DND-41 (cell line): ENCODE results near the gene PRRC2B.
"Not testable (repeated sequence)": the region's sequence is repeated elsewhere in the genome, so short reads cannot be mapped to it uniquely, and the experiment has no call there.

Experiments used
- ATAC-seq: fragments of 200-7000 bp; cut with Tn5 transposase; 3 replicates; pipeline ENCODE4 v1.9.1; 2021; ENCODE audit warnings: low read depth; ENCODE audit not compliant: insufficient read depth
- DNase-seq: peaks from one replicate; pipeline ENCODE4 v3.0.0-alpha.2; 2020
- H2AFZ ChIP-seq: 2 replicates; pipeline ENCODE4 v1.6.0; 2012; ENCODE audit warnings: low read depth, low read length
- H3K27ac ChIP-seq: 2 replicates; pipeline ENCODE4 v1.5.1; 2012; ENCODE audit warnings: low read length, inconsistent platforms
- H3K27me3 ChIP-seq: fragments of 200-600 bp; sonication (generic); 2 replicates; pipeline ENCODE4 v1.6.0; 2012; ENCODE audit warnings: low read length, mild to moderate bottlenecking, inconsistent platforms; ENCODE audit not compliant: insufficient read depth, poor library complexity
- H3K36me3 ChIP-seq: 2 replicates; pipeline ENCODE4 v1.5.1; 2012; ENCODE audit warnings: low read length, inconsistent platforms; ENCODE audit not compliant: insufficient read depth
- H3K4me1 ChIP-seq: 2 replicates; pipeline ENCODE4 v1.5.1; 2012; ENCODE audit warnings: mild to moderate bottlenecking, low read length; ENCODE audit not compliant: insufficient read depth
- H3K4me2 ChIP-seq: 2 replicates; pipeline ENCODE4 v1.6.0; 2012; ENCODE audit warnings: mild to moderate bottlenecking, moderate library complexity, low read length, inconsistent platforms; ENCODE audit not compliant: insufficient read depth
- H3K4me3 ChIP-seq, 2 experiments: fragments of 200-600 bp in 1 of 2; shearing (Covaris generic) in 1 of 2; 2 replicates each; pipeline ENCODE4 v1.5.1; 2012 to 2016; ENCODE audit warnings: inconsistent platforms in 2 of 2, low read length in 2 of 2, mild to moderate bottlenecking in 2 of 2, low read depth in 1 of 2, moderate library complexity in 1 of 2
- H3K79me2 ChIP-seq: 2 replicates; pipeline ENCODE4 v1.6.0; 2012; ENCODE audit warnings: low read length, inconsistent platforms; ENCODE audit not compliant: insufficient read depth
- H3K9ac ChIP-seq: 2 replicates; pipeline ENCODE4 v1.6.0; 2012; ENCODE audit warnings: low read depth, mild to moderate bottlenecking, inconsistent platforms, low read length, moderate library complexity
- H3K9me3 ChIP-seq: 2 replicates; pipeline ENCODE4 v1.5.1; 2012; ENCODE audit warnings: low read length, moderate library complexity, mild to moderate bottlenecking, inconsistent platforms; ENCODE audit not compliant: insufficient read depth, severe bottlenecking
- H4K20me1 ChIP-seq: 2 replicates; pipeline ENCODE4 v1.6.0; 2012; ENCODE audit warnings: low read length; ENCODE audit not compliant: insufficient read depth
- EZH2 ChIP-seq: IDR thresholded peaks from 3 replicates; pipeline ENCODE4 v1.6.1; 2012; ENCODE audit warnings: borderline replicate concordance, low read depth, mild to moderate bottlenecking, moderate library complexity, low read length, inconsistent platforms; ENCODE audit not compliant: severe bottlenecking
- TF ChIP-seq, protein P1 (sequence below): IDR thresholded peaks from 2 replicates; pipeline ENCODE4 v1.5.1; 2012; ENCODE audit warnings: borderline replicate concordance, low read length, moderate library complexity, mild to moderate bottlenecking; ENCODE audit not compliant: poor library complexity, severe bottlenecking; ENCODE audit errors: extremely low read depth

Gene PRRC2B

DNA sequence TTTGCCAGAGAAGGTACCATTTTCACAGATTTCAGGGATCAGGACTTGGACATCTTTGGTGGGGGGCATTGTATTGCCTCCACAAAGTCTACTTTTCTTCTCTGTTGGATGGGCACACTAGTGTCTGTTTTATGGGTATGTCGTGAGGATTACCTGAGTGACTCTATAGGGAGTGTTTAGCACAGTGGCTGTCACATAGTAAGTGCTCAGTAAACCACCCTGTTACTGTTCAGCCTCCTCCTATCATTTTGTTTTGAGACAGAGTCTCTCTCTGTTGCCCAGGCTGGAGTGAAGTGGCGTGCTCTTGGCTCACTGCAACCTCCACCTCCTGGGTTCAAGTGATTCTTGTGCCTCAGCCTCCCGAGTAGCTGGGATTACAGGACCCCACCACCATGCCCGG lies 2.4 kb upstream of the PRRC2B start:
- DNase-seq, result no peak
- peaks cover 5% of the 10 kb centered on the region for H3K36me3 ChIP-seq
- peaks cover 29% of the 10 kb centered on the region for H3K4me1 ChIP-seq
- H3K4me3 ChIP-seq, result no peak overlapping the region
- peaks cover 14% of the 10 kb centered on the region for H4K20me1 ChIP-seq
- no peak overlapping the region for H3K27ac ChIP-seq
- ATAC-seq, result no peak
- no peaks in the 10 kb centered on the region for H3K9me3 ChIP-seq
- no peak overlapping the region for H2AFZ ChIP-seq
- no peaks in the 10 kb centered on the region for H3K27me3 ChIP-seq
- no peak overlapping the region for H3K9ac ChIP-seq
- TF ChIP-seq, protein P1, sequence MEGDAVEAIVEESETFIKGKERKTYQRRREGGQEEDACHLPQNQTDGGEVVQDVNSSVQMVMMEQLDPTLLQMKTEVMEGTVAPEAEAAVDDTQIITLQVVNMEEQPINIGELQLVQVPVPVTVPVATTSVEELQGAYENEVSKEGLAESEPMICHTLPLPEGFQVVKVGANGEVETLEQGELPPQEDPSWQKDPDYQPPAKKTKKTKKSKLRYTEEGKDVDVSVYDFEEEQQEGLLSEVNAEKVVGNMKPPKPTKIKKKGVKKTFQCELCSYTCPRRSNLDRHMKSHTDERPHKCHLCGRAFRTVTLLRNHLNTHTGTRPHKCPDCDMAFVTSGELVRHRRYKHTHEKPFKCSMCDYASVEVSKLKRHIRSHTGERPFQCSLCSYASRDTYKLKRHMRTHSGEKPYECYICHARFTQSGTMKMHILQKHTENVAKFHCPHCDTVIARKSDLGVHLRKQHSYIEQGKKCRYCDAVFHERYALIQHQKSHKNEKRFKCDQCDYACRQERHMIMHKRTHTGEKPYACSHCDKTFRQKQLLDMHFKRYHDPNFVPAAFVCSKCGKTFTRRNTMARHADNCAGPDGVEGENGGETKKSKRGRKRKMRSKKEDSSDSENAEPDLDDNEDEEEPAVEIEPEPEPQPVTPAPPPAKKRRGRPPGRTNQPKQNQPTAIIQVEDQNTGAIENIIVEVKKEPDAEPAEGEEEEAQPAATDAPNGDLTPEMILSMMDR, result no peak
- TF ChIP-seq EZH2, result no peak
- peaks cover 24% of the 10 kb centered on the region for H3K79me2 ChIP-seq
- no peak overlapping the region for H3K4me2 ChIP-seq

DNA sequence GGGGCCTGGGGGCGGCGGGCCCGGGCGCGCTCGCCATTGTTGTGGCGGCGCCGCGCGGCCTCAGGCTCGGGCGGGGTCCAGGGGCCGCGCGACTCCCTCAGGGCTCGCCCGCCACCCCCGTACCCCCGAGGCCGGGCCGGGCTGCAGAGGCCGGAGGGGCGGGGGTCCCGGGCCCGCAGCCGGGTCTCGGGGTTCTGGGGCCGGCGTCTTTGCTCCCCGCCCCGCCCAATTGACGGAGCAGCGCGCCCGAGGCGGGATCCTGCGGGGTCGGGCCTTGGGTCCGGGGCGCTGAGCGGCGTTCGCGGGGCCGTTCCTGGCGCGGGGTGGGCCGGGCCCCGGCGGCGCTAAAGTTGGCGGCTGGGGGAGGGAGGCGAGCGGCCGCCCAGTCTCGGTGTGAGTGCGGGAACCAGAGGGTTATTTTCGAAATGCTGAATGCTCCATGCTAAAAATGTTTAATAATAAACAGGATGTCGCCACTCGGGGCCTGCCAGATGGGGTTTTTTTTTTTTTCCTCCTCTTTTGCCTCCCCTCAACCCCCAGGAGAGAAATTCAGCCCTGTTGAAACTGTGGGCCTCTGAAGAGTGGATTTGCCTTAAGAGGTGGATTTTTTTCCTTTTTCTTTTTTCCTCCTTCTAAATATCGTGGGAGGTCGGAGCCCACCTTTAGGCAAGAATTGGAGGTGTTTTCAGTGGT lies 724 bp downstream of the PRRC2B start:
- Histone ChIP-seq H3K9ac (peak overlapping the region; percentile 91), H3K36me3 (peaks cover 22% of the 10 kb centered on the region), H2AFZ (peak overlapping the region; percentile 44), H3K27ac (peak overlapping the region; percentile 82), H3K4me2 (peak overlapping the region; percentile 91), H3K79me2 (peaks cover 53% of the 10 kb centered on the region), H3K27me3 (no peaks in the 10 kb centered on the region), H3K9me3 (no peaks in the 10 kb centered on the region), H3K4me3 (peak overlapping the region; percentile 59 to 65; a peak in 3 of 4 replicates), H3K4me1 (peaks cover 50% of the 10 kb centered on the region), H4K20me1 (peaks cover 41% of the 10 kb centered on the region)
- no peak for TF ChIP-seq EZH2
- TF ChIP-seq, protein P1, result no peak
- DNase-seq (peak; percentile 57), ATAC-seq (peak; percentile 29)

DNA sequence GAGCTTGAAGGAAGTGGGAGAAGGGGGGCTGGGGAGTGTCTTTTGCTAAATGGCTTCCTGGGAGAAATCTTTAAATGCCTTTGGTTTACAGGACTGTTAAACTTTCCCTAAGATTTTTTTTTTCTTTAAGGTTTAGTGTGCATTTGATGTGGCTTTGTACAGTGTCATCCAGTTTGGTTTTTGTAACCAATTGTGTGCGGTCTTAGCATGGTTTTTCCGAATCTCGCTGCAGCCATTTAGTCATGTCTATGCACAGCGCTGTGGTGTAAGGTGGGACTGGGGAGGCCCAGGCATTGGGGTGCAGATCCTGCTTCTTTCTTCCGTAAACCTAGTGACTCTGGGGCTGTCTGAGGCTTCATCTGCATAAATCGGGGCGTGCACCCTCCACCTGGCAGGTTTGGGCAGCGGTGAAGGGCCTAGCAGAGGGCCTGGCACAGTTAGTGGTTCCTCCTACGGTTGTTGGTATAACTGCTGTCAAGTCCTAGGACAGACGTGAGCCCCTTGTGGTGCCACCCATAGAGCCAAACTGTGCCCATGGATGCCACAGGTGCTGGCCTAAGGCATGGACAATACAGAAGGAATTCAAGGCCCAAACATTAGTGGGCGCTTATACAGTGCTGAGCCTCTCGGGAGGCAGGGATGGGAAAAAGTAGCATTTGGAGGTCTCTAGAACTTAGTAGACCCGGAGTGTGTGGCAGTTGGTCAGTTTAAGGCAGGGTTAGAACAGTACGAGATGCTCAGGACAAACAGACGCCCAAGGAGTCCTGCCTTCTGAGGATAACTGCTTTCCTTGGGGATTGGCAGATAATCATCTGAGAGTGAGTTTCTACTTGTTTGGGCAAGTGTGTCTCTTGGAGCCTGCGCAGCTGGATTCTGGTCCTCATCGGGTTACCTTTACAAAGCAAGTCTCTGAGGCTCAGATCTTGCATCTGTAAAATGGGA lies 1.5 kb downstream of the PRRC2B start:
- Histone ChIP-seq H3K36me3 (peaks cover 23% of the 10 kb centered on the region), H3K27ac (peak overlapping the region; percentile 82), H3K4me3 (peak overlapping the region; percentile 59 to 65; a peak in 3 of 4 replicates), H3K27me3 (no peaks in the 10 kb centered on the region), H3K9ac (peak overlapping the region; percentile 91), H4K20me1 (peaks cover 49% of the 10 kb centered on the region), H3K4me2 (peak overlapping the region; percentile 91), H3K79me2 (peaks cover 61% of the 10 kb centered on the region), H2AFZ (no peak overlapping the region), H3K4me1 (peaks cover 57% of the 10 kb centered on the region), H3K9me3 (no peaks in the 10 kb centered on the region)
- ATAC-seq (peak; percentile 69), DNase-seq (peak; percentile 63)
- TF ChIP-seq, protein P1, result no peak
- no peak for TF ChIP-seq EZH2

DNA sequence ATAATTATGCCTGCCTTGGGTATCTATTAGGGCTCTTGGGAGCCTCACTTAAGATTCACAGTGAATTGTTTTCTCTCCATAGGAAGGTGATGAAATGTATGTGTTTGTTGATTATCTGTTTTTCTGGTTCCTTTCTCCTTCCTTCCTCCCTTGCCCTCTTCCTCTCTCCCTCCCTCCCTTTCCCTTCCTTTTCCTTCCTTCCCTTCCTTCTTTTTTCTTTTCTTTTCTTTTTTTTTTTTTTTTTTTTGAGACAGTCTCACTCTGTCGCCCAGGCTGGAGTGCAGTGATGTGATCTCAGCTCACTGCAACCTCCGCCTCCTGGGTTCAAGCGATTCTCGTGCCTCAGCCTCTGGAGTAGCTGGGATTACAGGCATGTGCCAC lies 2.2 kb downstream of the PRRC2B start:
- not testable (repeated sequence) for DNase-seq, ATAC-seq, H2AFZ ChIP-seq, H3K27me3 ChIP-seq, H3K9me3 ChIP-seq
- peak overlapping the region; percentile 91; the same call in 1 of the 2 replicates for H3K9ac ChIP-seq
- H3K27ac ChIP-seq, result peak overlapping the region; percentile 82; the same call in 1 of the 2 replicates
- H3K4me3 ChIP-seq, result peak overlapping the region in 1 of 2 experiments; percentile 65; a peak in 3 of 4 replicates
- H3K36me3 ChIP-seq, result peaks cover 26% of the 10 kb centered on the region
- H3K79me2 ChIP-seq, result peaks cover 68% of the 10 kb centered on the region
- H3K4me2 ChIP-seq, result peak overlapping the region; percentile 91
- peaks cover 56% of the 10 kb centered on the region for H4K20me1 ChIP-seq
- peaks cover 61% of the 10 kb centered on the region for H3K4me1 ChIP-seq
